Measurements from ENCODE around the gene CPNE8. TPM values are rescaled to one million over a fixed set of nuclear protein-coding genes. Genes with fewer than 3 reads are reported as not detected.

Gene CPNE8
- total RNA-seq, 2 donors from 2014 or later = 18.5 to 22.8 TPM

GRCh38 chr12:38904537-38905479 lies 583 bp downstream of the CPNE8 start:
- intact Hi-C loops (cut with DNase I) = no loop called here

GRCh38 chr12:38903596-38903995 lies 1.8 kb downstream of the CPNE8 start:
- no peak for DNase-seq (ENCODE audit: low spot score)
- intact Hi-C loops (cut with DNase I) = no loop called here

More at GRCh38 chr12:38904537-38905479, 583 bp downstream of the CPNE8 start:
- DNase-seq (ENCODE audit: low spot score) = peak; percentile 96

- intact Hi-C loops (cut with DNase I) = loop anchor here in 1 of 2 donors (10.0 kb wide), 1 partner anchor 63 kb away; no protein-coding TSS in a partner anchor
- DNase-seq (ENCODE audit: low spot score) = no peak
These were observed 7.2 kb downstream of the CPNE8 start for GRCh38 chr12:38898001-38898684.

- intact Hi-C loops (cut with DNase I) = loop anchor here in 1 of 2 donors (10.0 kb wide), 1 partner anchor 61 kb away; no protein-coding TSS in a partner anchor
- no peak for DNase-seq (ENCODE audit: low spot score)
These were observed 9.9 kb downstream of the CPNE8 start for GRCh38 chr12:38895446-38895845.

GRCh38 chr12:38892976-38893375 lies 12.4 kb downstream of the CPNE8 start:
- intact Hi-C loops (cut with DNase I) = loop anchor here in 1 of 2 donors (10.0 kb wide), 1 partner anchor 58 kb away; no protein-coding TSS in a partner anchor

GRCh38 chr12:38892087-38892786 lies 13.2 kb downstream of the CPNE8 start:
- DNase-seq (ENCODE audit: low spot score) = no peak
- intact Hi-C loops (cut with DNase I) = loop anchor here in 1 of 2 donors (10.0 kb wide), 1 partner anchor 57 kb away; no protein-coding TSS in a partner anchor

More at GRCh38 chr12:38892976-38893375, 12.4 kb downstream of the CPNE8 start:
- no peak for DNase-seq (ENCODE audit: low spot score)

GRCh38 chr12:38890102-38890855 lies 15.1 kb downstream of the CPNE8 start:
- intact Hi-C loops (cut with DNase I) = loop anchor here in 1 of 2 donors (10.0 kb wide), 1 partner anchor 55 kb away; no protein-coding TSS in a partner anchor
- DNase-seq (ENCODE audit: low spot score) = no peak

GRCh38 chr12:38889297-38889815 lies 16.0 kb downstream of the CPNE8 start:
- intact Hi-C loops (cut with DNase I) = no loop called here
- no peak for DNase-seq (ENCODE audit: low spot score)

GRCh38 chr12:38887770-38888169 lies 17.6 kb downstream of the CPNE8 start:
- DNase-seq (ENCODE audit: low spot score) = no peak
- intact Hi-C loops (cut with DNase I) = no loop called here

GRCh38 chr12:38886931-38887330 lies 18.5 kb downstream of the CPNE8 start:
- intact Hi-C loops (cut with DNase I) = no loop called here
- no peak for DNase-seq (ENCODE audit: low spot score)

- intact Hi-C loops (cut with DNase I) = no loop called here
- no peak for DNase-seq (ENCODE audit: low spot score)
These were observed 19.3 kb downstream of the CPNE8 start for GRCh38 chr12:38886064-38886463.

GRCh38 chr12:38884666-38885065 lies 20.7 kb downstream of the CPNE8 start:
- intact Hi-C loops (cut with DNase I) = no loop called here
- no peak for DNase-seq (ENCODE audit: low spot score)

- intact Hi-C loops (cut with DNase I) = no loop called here
- DNase-seq (ENCODE audit: low spot score) = no peak
These were observed 21.7 kb downstream of the CPNE8 start for GRCh38 chr12:38883629-38884134.

- intact Hi-C loops (cut with DNase I) = no loop called here
- no peak for DNase-seq (ENCODE audit: low spot score)
These were observed 25.1 kb downstream of the CPNE8 start for GRCh38 chr12:38880288-38880687.

- DNase-seq (ENCODE audit: low spot score) = no peak
- intact Hi-C loops (cut with DNase I) = no loop called here
These were observed 26.4 kb downstream of the CPNE8 start for GRCh38 chr12:38878986-38879385.

- no peak for DNase-seq (ENCODE audit: low spot score)
- intact Hi-C loops (cut with DNase I) = no loop called here
These were observed 27.1 kb downstream of the CPNE8 start for GRCh38 chr12:38878333-38878705.

GRCh38 chr12:38875586-38876228 lies 29.7 kb downstream of the CPNE8 start:
- intact Hi-C loops (cut with DNase I) = no loop called here
- DNase-seq (ENCODE audit: low spot score) = no peak

GRCh38 chr12:38872561-38872960 lies 32.8 kb downstream of the CPNE8 start:
- intact Hi-C loops (cut with DNase I) = no loop called here
- no peak for DNase-seq (ENCODE audit: low spot score)
